PC-3 (cell line): ENCODE data around the gene PODXL2. TPM values are rescaled to one million over a fixed set of nuclear protein-coding genes. Genes with fewer than 3 reads are reported as not detected.

Source experiments
- ATAC-seq: fragments of 200-7000 bp; cut with Tn5 transposase; 2 replicates; pipeline ENCODE4 v1.9.1; 2020; ENCODE audit warnings: mild to moderate bottlenecking, moderate library complexity
- BruUV-seq: library from RNA; stranded (reverse); fragments of 400-500 nt; replicated peaks from 2 replicates; lab custom pipeline; 2021; lab: Mats Ljungman, UMichigan
- CTCF ChIA-PET: fragments of 300-600 bp; sonication (Branson Sonifier 250); formaldehyde crosslinking; loops from one replicate; lab custom pipeline; 2022; ENCODE audit warnings: antibody characterized with exemption; lab: Charles Lee
- POLR2A ChIA-PET: fragments of 300-600 bp; sonication (Branson Sonifier 250); formaldehyde crosslinking; loops from one replicate; lab custom pipeline; 2022; ENCODE audit warnings: antibody characterized with exemption; ENCODE audit not compliant: unreplicated experiment; lab: Charles Lee
- DNase-seq: peaks from one replicate; pipeline ENCODE4 v3.0.0-alpha.2; 2015
- H2AFZ ChIP-seq: fragments of 300-600 bp; sonication (generic); 2 replicates; pipeline ENCODE4 v1.6.0; 2016; ENCODE audit warnings: antibody characterized with exemption, low read length
- H3F3A ChIP-seq: fragments of 300-600 bp; sonication (generic); one replicate; pipeline ENCODE4 v1.6.0; 2017; ENCODE audit warnings: antibody characterized with exemption, low read length, control low read depth, mild to moderate bottlenecking; ENCODE audit not compliant: unreplicated experiment
- H3K27ac ChIP-seq: fragments of 300-600 bp; sonication (generic); 2 replicates; pipeline ENCODE4 v1.5.1; 2016; ENCODE audit warnings: mild to moderate bottlenecking, low read length
- H3K27me3 ChIP-seq: fragments of 300-600 bp; sonication (generic); 2 replicates; pipeline ENCODE4 v1.6.1; 2016; ENCODE audit warnings: low read length, mixed read lengths
- H3K36me3 ChIP-seq: fragments of 300-600 bp; sonication (generic); 2 replicates; pipeline ENCODE4 v1.6.1; 2016; ENCODE audit warnings: low read depth, mixed run types, low read length, mixed read lengths
- H3K4me1 ChIP-seq: fragments of 300-600 bp; sonication (generic); 2 replicates; pipeline ENCODE4 v1.5.1; 2016; ENCODE audit warnings: low read length; ENCODE audit not compliant: insufficient read depth
- H3K4me2 ChIP-seq: fragments of 300-600 bp; sonication (generic); 2 replicates; pipeline ENCODE4 v1.6.0; 2016; ENCODE audit warnings: low read length
- H3K4me3 ChIP-seq: fragments of 300-600 bp; sonication (generic); 2 replicates; pipeline ENCODE4 v1.5.1; 2016; ENCODE audit warnings: mild to moderate bottlenecking, low read length, mixed read lengths
- H3K79me2 ChIP-seq: fragments of 300-600 bp; sonication (generic); 2 replicates; pipeline ENCODE4 v1.6.1; 2017; ENCODE audit warnings: low read length, mixed read lengths
- H3K9ac ChIP-seq: fragments of 300-600 bp; sonication (generic); 2 replicates; pipeline ENCODE4 v1.6.0; 2016; ENCODE audit warnings: mild to moderate bottlenecking, low read length
- H3K9me2 ChIP-seq: fragments of 300-600 bp; sonication (generic); replicated peaks from 2 replicates; pipeline ENCODE4 v1.6.1; 2016; ENCODE audit warnings: mixed run types, low read length, mixed read lengths
- H3K9me3 ChIP-seq: fragments of 300-600 bp; sonication (generic); 2 replicates; pipeline ENCODE4 v1.6.1; 2016; ENCODE audit warnings: low read length, mixed read lengths
- H4K20me1 ChIP-seq: fragments of 300-600 bp; sonication (generic); 2 replicates; pipeline ENCODE4 v1.6.1; 2016; ENCODE audit warnings: low read length, mixed read lengths
- EZH2 ChIP-seq: fragments of 300-600 bp; sonication (generic); IDR thresholded peaks from one replicate; pipeline ENCODE4 v1.6.1; 2017; ENCODE audit warnings: antibody characterized with exemption, mild to moderate bottlenecking, low read length; ENCODE audit not compliant: unreplicated experiment
- EZH2phosphoT487 ChIP-seq: fragments of 300-600 bp; sonication (generic); IDR thresholded peaks from 2 replicates; pipeline ENCODE4 v1.6.1; 2018; ENCODE audit warnings: mild to moderate bottlenecking, antibody characterized with exemption, low read length, borderline replicate concordance
- intact Hi-C: fragments of 100-400 bp; cut with micrococcal nuclease; formaldehyde crosslinking; loops from 2 replicates; pipeline ENCODE4 v1.9.0; 2023
- total RNA-seq: library from RNA; depleted of rRNA; stranded (reverse); fragments of >200 nt; gene quantifications from 2 replicates; pipeline ENCODE4 v1.2.3, GENCODE V29; 2014
- TF ChIP-seq, protein P1 (sequence below): fragments of 300-600 bp; sonication (generic); conservative IDR thresholded peaks from 2 replicates; pipeline ENCODE4 v1.5.1; 2017; ENCODE audit warnings: antibody characterized with exemption, low read depth, mild to moderate bottlenecking, low read length

Gene PODXL2
- total RNA-seq, 1 experiment from 2014 or later: 32.4 TPM

DNA sequence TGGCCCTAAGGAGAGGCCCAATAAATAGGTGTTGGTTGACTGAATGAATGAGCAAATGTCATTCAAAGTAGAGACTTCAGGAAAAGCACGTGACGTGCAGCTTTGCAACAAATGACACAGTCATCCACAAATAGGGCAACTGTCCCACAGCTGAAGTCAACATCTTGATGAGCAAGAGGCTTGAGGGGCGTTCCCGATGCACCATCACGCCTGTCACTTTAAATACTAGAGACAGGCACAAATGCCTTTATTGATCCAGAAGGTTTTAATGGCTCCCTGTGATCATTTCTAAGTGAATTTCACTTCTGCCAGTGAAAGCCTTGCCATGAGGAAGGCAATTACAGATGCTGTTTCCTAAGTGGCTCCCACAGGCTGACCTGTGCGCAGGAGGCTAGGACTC is 87.4 kb downstream of the PODXL2 start:
- no peak for ATAC-seq
- H2AFZ ChIP-seq: no peak overlapping the region
- H3K4me3 ChIP-seq: no peak overlapping the region
- H3K27ac ChIP-seq: no peak overlapping the region
- H3K9me3 ChIP-seq: no peaks in the 10 kb centered on the region
- no peaks in the 10 kb centered on the region for H3K9me2 ChIP-seq
- no peaks in the 10 kb centered on the region for H4K20me1 ChIP-seq
- no peak overlapping the region for H3K4me2 ChIP-seq
- POLR2A ChIA-PET: no interaction called here
- intact Hi-C loops: no loop called here
- no peak for TF ChIP-seq EZH2phosphoT487
- TF ChIP-seq, protein P1, sequence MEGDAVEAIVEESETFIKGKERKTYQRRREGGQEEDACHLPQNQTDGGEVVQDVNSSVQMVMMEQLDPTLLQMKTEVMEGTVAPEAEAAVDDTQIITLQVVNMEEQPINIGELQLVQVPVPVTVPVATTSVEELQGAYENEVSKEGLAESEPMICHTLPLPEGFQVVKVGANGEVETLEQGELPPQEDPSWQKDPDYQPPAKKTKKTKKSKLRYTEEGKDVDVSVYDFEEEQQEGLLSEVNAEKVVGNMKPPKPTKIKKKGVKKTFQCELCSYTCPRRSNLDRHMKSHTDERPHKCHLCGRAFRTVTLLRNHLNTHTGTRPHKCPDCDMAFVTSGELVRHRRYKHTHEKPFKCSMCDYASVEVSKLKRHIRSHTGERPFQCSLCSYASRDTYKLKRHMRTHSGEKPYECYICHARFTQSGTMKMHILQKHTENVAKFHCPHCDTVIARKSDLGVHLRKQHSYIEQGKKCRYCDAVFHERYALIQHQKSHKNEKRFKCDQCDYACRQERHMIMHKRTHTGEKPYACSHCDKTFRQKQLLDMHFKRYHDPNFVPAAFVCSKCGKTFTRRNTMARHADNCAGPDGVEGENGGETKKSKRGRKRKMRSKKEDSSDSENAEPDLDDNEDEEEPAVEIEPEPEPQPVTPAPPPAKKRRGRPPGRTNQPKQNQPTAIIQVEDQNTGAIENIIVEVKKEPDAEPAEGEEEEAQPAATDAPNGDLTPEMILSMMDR: no peak
- TF ChIP-seq EZH2: no peak
- no peaks in the 10 kb centered on the region for H3K27me3 ChIP-seq
- no TSS peak for BruUV-seq
- H3K36me3 ChIP-seq: no peaks in the 10 kb centered on the region
- H3K9ac ChIP-seq: no peak overlapping the region
- no peak for DNase-seq
- H3F3A ChIP-seq: no peaks in the 10 kb centered on the region
- CTCF ChIA-PET: no interaction called here
- H3K4me1 ChIP-seq: peaks cover 15% of the 10 kb centered on the region
- no peaks in the 10 kb centered on the region for H3K79me2 ChIP-seq

DNA sequence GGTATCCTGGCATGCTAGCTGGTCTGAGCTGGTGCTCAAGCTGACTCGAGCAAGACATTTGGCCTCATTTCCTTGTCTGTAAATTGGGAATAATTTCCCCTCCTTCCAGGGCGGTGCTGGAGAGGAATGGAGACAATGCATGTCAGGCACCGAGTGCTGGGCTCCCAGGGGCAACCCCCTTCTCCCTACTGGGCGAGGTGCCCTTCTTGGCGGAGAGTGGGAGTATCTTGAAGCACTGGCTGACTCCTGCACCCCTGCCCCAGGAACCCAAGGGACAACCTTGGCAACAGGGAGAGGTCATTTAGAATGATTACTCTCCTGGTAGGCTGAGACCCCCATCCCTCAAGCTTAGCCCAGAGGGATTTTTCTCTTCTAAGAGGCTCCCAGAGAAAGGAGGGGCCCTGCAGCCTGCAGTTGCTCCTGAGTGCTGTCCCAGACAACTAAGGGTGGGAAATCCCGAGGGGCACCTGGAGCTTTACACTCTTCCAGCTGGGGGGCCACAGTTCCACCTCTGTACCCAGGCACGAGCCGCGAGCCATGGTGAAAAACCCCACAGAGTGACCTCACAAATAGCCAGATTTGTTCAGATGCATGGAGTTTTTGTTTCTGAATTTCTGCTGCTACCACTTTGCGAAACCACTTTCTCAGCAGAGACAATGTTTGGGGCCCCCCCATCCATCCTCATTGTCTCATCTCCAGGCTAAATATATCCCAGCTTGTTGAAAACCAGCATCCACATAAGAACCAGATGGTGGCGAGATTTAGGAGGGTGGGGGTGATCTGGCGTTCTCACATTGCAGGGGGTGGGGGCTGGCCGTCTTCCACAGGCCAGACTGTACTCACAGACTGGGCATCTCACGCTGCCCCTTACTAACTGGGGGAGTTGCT is 88.6 kb downstream of the PODXL2 start:
- Histone ChIP-seq H3K4me2 (no peak overlapping the region), H4K20me1 (no peaks in the 10 kb centered on the region), H2AFZ (no peak overlapping the region), H3K4me3 (no peak overlapping the region), H3K27ac (no peak overlapping the region), H3K9ac (no peak overlapping the region), H3K36me3 (no peaks in the 10 kb centered on the region), H3K4me1 (peaks cover 14% of the 10 kb centered on the region), H3K9me3 (no peaks in the 10 kb centered on the region), H3K27me3 (no peaks in the 10 kb centered on the region), H3K79me2 (no peaks in the 10 kb centered on the region), H3F3A (no peaks in the 10 kb centered on the region), H3K9me2 (no peaks in the 10 kb centered on the region)
- ATAC-seq (no peak), DNase-seq (no peak)
- ChIA-PET CTCF (no interaction called here), POLR2A (no interaction called here)
- no peak for TF ChIP-seq EZH2
- TF ChIP-seq, protein P1: no peak
- no peak for TF ChIP-seq EZH2phosphoT487
- intact Hi-C loops: no loop called here
- no TSS peak for BruUV-seq

DNA sequence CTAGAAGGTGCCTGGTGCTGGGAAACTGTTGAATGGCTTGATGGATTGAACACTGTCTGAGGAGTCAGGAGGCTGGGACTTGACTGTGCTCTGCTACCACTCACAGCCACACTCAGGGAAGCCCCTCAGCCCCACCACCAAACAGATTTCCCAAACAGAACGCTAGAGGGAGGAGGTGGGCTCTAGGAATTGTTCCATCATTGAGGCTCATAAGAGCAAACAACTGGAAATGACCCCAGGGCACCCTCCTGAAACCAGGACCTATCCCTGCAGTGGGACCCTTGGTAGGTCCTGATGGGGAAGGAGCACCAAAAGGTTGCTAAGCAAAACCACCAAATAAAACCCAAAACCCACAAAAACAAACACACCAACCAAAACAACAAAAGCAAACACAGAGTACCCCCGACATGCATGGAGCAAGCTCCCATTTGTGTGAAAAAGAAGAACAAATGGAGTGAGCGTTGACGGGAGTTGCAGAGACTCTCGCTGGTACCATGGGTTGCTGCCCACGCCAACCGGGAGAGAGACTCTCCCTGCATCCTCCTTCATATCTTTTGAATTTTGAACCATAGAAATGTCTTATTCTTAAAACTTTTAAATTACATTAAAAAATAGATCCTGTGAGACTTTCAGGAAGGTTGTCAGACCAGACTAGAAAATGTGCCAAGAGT is 89.4 kb downstream of the PODXL2 start:
- no peak overlapping the region for H3K4me2 ChIP-seq
- H3K36me3 ChIP-seq: no peaks in the 10 kb centered on the region
- H3K9me2 ChIP-seq: no peaks in the 10 kb centered on the region
- H3K9ac ChIP-seq: no peak overlapping the region
- no peak overlapping the region for H3K27ac ChIP-seq
- ChIA-PET CTCF (no interaction called here), POLR2A (no interaction called here)
- no peaks in the 10 kb centered on the region for H3F3A ChIP-seq
- no peak overlapping the region for H2AFZ ChIP-seq
- intact Hi-C loops: no loop called here
- no peaks in the 10 kb centered on the region for H3K79me2 ChIP-seq
- no peaks in the 10 kb centered on the region for H4K20me1 ChIP-seq
- DNase-seq: no peak
- no peak overlapping the region for H3K4me3 ChIP-seq
- H3K27me3 ChIP-seq: no peaks in the 10 kb centered on the region
- peaks cover 12% of the 10 kb centered on the region for H3K4me1 ChIP-seq
- no peaks in the 10 kb centered on the region for H3K9me3 ChIP-seq
- TF ChIP-seq, protein P1: no peak
- TF ChIP-seq EZH2: no peak
- TF ChIP-seq EZH2phosphoT487: no peak
- no TSS peak for BruUV-seq
- no peak for ATAC-seq
